GM19395 (cell line): ENCODE results near the gene TUBB1.

Source experiments
- ATAC-seq: cut with Tn5 transposase; IDR thresholded peaks from one replicate; pipeline ENCODE4 v1.9.1; 2021; ENCODE audit warnings: mild to moderate bottlenecking, moderate library complexity; ENCODE audit not compliant: unreplicated experiment

TUBB1 gene

DNA sequence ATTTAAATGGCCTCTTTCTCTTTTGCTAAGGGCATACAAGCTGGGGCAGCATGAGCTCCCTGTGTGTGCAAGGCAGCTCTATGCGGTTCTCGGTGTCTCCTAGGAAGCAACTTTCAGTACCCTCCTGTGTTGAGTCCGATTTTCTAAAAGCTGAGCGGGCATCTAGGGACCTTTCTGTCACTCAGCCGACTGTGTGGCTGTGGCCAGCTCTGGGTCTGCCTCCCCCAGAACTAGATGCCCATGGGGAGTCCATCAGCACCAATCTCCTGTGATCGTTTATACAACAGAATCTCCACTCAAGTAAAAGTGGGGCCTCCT lies 30.7 kb upstream of the TUBB1 start:
- ATAC-seq: no peak

DNA sequence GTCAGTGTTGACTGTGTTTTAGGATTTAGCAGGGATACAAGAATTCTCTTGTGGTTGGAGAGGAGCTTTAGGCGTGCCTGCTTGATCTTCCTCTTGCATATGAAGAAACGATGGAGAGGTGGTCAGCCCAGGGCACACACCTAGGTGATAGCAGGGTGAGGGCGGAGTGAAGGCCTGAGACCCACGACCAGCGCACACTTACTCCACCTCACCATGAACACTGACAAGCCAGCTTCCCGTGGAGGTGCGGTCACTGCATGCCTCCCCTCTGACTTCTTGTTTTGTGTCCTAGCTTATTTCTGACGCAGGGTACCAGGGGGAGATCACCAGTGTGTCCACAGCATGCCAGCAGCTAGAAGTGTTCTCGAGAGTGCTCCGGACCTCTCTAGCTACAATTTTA lies 30.0 kb upstream of the TUBB1 start:
- no peak for ATAC-seq

DNA sequence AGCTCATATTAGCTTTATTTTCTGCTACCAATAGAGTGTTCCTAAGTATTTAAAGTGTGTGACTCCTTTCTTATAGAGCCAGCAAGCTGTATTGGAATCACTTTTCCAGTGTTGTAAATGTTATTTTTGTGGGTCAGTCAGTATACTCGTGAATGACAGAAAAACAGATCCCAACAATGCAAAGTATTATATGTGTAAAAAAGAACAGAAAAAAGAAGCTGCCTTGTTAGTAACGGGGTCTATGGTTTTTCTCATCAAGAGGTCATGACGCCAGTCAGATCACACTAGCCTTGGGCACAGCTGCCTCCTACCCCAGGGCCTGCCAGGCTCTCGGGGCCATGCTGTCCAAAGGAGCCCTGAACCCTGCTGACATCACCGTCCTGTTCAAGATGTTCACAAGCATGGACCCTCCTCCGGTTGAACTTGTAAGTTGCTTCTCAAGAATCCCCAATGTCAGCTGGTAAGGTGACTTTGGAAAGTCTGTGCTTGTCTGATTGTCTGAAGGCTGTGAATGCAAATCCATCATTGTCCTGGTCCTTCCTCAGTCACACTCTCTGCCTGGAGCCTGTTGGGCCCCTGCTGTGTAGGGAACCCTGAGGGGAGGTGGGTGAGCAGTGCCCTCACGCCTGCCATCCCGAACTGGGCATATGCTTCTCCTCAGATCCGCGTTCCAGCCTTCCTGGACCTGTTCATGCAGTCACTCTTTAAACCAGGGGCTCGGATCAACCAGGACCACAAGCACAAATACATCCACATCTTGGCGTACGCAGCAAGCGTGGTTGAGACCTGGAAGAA lies 28.4 kb upstream of the TUBB1 start:
- no peak for ATAC-seq

DNA sequence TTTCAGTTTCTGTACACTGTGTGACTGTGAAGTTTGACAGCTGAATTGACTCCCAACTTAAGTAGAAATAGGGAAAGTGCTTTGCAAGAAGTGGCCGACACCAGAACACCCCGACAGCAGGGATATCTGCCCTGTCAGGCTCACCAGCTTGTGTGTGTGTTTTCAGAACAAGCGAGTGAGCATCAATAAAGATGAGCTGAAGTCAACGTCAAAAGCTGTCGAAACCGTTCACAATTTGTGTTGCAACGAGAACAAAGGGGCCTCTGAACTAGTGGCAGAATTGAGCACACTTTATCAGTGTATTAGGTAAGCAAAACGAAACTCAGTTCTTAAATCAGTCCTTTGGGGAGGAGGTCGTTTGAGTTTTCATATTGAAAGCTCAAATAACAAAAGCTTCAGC lies 27.5 kb upstream of the TUBB1 start:
- ATAC-seq: no peak

DNA sequence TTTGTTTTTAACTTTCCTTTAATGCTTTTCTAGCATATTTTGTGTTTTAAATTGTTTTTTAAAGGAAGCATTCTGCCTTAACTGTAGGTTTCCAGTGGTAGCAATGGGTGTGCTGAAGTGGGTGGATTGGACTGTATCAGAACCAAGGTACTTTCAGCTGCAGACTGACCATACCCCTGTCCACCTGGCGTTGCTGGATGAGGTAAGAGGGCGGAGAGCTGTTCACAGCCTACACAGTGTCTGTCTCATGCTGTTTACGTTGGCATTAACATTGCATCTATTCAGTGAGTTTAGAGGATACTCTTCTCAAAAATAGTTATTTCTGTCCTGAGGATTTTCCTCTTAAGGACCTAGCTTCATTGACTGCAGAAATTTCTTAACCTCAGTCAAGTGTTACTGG lies 26.3 kb upstream of the TUBB1 start:
- ATAC-seq: no peak

DNA sequence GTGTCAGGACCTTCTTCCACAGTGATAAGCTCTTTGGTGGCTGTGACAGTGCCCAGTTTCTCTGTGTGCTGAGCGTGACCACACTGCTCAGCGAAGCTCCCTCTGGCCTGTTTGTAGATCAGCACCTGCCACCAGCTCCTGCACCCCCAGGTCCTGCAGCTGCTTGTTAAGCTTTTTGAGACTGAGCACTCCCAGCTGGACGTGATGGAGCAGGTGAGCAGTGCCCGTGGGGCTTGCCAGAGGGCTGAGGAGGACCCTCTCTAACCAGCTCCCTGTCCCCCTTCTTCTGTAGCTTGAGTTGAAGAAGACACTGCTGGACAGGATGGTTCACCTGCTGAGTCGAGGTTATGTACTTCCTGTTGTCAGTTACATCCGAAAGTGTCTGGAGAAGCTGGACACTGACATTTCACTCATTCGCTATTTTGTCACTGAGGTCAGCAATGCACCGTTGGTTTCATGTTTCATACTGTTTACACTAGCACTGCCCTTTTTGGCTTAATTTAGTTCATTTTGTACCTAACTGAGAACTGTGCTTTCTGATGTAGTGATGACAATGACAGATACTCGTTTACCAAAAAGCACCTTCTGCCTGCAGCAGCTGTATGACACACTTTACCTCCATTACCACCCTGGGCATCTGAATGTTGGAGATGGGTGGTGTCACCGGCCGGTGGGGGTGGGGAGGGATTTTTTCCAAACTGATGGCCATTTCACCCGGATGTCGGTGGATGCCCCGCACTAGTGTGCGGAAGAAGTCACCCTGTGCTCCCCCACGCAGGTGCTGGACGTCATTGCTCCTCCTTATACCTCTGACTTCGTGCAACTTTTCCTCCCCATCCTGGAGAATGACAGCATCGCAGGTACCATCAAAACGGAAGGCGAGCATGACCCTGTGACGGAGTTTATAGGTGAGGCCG lies 25.6 kb upstream of the TUBB1 start:
- ATAC-seq: no peak

DNA sequence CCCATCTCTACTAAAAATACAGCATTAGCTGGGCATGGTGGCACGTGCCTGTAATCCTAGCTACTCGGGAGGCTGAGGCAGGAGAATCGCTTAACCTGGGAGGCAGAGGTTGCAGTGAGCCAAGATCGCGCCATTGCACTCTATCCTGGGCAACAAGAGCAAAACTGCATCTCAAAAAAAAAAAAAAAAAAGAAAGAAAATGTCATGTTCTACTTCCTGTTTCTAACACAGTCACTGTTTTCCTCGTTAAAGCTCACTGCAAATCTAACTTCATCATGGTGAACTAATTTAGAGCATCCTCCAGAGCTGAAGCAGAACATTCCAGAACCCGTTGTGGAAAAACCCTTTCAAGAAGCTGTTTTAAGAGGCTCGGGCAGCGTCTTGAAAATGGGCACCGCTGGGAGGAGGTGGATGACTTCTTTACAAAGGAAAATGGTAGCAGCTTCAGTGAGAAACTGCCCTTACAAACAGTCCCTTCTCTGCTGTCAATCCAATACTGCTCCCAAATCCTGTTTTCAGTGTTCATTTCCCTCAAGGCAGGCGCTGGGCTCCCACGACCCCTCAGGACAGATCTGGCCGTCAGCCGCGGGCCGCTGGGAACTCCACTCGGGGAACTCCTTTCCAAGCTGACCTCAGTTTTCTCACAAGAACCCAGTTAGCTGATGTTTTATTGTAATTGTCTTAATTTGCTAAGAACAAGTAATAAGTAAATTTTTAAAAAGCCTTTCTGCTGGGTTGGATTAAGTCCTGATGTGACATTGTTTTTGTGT lies 24.7 kb upstream of the TUBB1 start:
- ATAC-seq: no peak

DNA sequence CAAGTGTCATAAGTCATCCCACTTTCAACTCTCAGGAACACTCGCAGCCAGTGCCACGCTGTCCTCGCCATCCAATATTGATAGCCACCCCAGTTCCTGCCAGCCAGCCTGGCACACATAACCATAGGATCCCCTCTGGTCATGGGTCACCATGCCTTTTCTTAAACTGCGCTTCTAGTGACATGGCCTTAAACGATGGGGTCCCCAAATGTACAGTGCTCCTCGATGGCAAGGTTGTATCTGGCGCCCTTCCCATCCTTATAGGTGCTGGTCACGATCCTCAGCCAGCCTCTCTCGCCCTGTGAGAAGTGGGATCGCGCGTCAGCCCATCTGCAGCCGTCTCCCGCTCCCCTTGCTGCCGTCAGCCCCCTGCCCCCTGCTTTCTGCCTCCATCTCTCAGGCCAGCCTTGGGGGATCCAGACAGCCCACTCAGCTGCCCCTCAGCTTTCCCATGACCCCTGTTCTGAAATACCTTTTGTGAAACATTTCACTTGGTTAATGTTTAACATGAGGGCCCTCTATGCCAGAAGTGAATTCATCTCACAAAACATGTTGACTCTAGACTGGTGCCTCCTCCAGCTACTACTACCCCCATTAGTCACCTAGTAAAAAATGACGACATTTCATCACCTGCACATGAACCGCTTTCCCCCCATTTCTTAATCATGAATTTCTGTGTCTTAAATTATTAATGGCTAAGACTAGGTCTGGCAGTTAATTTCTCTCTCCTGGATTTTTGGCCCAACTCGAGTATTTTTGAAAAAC lies 23.6 kb upstream of the TUBB1 start:
- ATAC-seq: no peak

DNA sequence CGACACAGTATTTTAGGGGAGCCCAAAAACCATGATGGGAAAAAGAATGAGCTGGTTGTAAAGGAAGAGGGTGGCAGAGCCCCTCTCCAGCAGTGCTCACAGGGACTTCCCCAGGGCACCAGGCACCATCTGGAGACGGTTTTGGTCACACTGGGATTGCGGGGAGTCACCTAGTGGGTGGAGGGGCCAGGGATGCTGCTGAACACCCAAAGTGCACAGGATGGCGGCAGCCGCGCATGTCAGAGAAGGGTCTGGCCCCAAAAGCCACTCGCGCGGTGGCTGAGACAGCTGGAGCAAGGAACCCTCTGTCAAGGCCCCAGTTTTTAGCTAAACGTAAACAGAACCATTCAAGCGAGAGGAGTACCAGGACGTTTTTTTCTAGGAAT lies 23.0 kb upstream of the TUBB1 start:
- ATAC-seq: no peak

DNA sequence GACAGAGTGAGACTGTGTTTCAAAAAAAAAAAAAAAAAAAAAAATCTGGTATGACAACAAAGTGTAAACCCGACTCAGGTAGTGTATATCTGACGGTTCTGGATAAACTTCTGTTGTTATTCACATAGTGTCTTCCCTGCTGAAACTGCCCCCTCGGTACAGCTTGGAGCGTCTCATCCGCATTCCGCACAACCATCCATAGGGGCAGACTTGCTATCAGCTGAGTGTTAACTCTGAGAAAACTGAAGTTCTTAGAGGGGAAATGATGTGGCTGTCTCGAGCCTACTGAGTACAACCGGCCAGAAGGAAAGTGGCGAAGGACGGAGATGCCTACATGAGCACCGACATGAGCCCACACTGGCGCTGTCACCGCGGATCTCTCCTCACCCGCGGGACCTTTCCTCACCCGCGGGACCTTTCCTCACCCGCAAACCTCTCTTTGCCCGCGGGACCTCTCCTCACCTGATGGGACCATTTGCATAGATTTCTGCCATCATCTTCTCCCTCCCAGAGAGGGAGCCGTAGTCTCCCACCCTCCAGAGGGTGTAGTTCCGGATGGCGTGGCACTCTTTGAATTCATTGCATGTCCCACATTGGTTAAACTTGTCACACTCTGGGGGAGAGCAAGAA lies 22.0 kb upstream of the TUBB1 start:
- no peak for ATAC-seq

DNA sequence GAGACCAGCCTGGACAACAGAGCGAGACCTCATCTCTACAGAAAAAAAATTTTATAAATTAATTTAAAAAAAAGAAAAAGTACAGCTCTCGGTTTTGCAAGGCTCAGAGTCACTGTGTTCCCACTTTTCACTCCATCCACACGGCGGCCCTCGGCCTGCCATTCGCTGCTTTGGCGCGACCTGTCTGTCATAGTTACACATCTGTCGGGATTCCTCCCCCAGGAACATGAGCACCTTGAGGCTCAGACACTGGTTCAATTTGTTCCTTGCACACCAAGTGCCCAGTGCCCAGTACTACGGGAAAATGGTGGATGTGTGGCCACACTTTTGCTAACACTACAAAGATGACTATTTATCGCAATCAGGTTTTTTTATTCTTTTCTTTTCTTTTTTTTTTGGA lies 20.6 kb upstream of the TUBB1 start:
- no peak for ATAC-seq

DNA sequence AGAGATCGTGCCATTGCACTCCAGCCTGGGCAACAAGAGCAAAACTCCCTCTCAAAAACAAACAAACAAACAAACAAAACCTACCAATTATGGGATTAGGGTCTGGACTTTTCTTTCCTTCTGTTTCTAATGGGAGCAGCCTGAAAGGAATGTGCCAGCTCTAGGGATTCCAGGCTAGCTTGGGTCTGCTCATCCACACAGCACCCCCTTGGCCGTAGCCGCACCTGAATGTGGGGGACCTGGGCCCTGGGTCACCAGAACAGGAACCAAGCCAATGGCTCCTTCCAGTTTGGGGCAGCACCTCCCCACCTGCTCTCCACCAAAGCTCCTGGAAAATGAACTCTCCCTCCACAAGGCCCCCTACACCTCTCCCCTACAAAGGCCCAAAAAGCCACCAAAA lies 18.9 kb upstream of the TUBB1 start:
- no peak for ATAC-seq

DNA sequence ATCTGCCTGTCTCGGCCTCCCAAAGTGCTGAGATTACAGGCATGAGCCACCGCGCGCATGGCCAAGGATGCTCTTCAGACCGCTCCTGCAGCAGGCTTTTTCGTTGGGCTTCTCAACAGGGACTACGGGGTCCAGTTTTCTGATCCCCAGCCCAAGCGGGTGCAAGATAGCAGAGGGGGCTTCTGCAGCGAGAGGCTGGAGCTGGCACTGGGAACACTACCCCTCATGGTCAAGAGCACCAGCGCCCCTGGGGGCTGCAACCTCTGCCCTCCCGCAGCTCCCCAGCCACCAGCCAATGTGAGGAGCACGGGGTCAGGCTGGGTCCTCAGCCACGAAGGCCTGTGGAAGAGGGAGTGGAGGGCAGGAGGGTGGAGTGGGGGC lies 18.2 kb upstream of the TUBB1 start:
- no peak for ATAC-seq

DNA sequence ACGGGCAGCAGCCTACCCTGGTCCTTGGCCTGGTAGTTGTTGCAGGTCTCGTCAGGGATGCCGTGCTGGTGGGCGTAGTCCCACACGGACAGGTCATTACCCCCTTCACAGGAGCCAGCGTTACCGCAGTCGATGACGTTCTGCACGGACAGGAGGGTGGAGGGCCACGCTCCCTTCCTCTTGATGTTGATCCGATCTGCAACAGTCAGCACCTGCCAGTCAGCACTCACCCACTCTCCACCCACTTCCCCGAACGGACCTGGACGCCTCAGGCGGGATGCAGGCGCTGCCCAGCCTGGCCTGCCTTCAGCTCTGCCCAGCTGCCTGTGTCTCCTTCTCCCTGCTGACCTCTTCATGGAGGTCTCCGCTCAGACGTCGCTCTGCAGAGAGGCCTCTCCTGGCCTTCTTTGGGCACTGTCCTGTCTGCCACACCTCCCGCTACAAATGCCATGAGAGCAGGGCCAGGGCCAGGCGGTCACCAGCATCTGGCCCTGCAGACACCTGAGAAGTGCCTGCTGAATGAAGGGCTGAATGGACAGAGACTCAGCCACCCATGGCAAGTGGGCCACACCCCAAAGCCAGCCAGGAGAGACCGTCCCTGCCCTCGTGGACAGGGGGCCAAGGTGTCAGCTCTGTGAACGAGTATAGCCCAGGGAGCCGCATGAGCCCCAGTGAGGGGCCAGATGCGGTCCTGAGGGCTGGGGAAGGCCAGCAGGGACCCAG lies 17.6 kb upstream of the TUBB1 start:
- ATAC-seq: no peak

DNA sequence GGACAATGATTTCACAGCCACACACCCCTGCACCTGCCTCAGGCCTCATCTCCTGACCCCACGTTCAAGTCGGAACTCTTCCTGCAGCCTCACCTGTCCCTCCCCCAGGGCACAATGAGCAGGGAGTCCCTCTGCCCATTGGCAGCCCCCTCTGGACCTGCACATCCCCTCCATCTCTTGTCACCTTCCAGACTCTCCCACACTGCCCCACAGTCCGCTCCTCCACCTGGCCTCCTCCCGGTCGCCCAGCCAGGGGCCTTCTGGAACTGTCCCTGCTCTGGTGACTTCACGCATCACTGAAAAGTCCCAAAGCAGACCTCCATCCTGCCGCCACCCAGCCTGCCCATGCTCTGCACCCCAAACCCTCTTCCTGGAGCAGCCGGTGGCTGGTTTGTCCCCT lies 16.8 kb upstream of the TUBB1 start:
- ATAC-seq: no peak

DNA sequence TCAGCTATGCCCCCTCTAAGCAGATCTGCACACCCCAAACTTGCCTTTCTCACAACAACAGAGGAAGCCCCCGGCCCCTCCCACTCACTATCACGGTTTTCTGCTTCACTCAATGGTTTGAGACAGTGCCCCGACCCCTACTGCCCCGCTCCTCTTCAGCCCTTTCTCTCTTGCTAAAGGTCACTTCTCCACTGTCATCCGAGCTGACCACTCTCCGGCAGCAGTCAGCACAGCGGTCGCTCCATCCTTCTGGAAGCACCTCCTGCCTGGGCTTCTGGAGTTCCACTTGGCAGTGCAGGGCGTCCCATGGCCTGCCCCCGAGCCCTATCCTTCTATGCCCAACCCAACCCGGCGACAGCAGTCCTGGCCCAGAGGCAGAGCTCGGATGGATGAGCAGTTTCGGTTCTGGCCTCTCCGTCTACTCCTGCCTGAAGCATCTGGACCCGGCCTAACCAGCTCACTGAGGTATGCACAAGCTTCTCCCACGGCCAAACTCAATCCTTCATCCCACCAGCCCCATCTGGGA lies 16.3 kb upstream of the TUBB1 start:
- ATAC-seq: no peak

DNA sequence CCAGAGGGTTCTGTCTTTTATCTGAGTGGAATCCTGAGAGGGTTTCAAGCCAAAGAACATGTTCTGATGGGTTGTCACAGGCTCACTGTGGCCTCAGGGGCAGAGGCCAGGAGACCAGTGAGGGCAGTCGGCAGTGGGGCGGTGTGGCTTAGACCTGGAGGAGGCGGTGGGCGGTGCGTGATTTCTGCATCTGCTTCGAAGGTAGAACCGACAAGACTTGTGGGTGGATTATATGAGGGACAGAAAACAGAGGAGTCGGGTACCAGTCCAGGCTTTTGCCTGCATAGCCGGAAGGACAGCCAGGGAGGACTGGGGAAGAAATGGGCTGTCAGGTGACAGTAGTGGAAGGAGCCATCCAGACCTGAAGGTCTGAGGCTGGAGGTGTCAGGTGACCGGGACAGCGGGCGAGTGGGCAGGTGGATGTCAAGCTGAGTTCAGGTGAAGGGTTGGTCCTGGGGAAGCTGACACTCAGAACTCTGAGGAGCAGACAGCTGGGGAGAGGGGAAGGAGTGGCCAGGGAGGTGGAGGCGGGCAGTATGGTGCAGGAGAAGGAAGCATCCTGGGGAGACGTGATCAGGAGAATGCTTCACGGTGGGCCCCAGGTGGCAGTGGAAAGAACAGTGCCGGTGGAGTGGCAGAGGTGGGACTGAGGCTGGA lies 15.3 kb upstream of the TUBB1 start:
- ATAC-seq: no peak

DNA sequence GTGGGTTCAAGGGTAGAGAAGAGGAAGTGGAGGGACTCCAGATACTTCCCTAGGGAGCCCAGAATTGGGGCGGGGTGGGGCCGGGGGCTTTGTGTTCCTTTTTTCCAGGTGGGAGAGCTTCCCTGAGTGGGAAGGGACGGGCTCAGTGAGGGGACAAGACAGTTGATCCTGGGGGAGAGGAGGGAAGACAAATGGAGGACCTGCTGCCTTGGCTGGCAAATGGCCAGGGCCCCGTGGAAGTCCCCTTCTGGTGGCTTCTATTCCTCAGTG lies 14.8 kb upstream of the TUBB1 start:
- ATAC-seq: no peak

DNA sequence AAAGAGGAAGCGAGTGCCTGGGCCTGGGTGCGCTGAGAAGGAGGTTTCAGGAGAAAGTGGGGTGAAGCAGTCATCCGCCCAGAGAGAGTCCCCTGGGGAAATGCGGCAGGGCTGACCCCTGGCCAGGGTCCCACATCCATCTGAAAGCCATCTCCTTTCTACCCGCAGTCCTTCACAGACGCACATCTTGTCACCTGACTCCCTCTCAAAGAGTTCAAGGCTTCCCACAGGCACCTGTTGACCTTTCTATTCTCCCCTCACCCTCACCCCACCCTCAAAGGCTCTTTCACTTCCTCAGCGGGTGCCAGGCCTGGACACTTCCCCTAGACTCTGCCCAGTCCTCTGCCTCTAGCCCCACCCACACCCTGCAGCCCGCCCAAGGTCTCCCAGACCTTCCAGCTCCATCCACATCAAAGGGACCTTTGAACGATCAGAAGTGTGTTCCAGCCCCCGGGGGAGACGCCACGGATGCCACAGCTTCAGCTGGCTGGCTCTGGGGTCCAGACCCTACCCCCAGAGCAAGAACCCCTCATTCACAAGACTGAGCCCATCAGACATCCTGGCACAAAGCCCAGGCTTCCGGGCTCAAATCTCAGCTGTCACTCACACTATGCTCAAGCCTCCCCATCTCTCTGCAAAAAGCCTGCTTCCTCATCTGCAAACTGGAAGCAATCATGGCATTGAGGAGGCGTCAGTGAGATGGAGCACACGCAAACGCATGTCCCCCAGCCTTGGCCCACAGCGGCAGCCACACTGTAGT lies 14.3 kb upstream of the TUBB1 start:
- ATAC-seq: peak; percentile 59
